Osteocyte (in vitro differentiated cells): ENCODE measurements around the gene GYG2. TPM values are rescaled to one million over a fixed set of nuclear protein-coding genes. Genes with fewer than 3 reads are reported as not detected.
A peak's percentile ranks its signal among the peaks of the same experiment; 100 is the strongest.

ENCODE experiments used
- DNase-seq: peaks from one replicate; pipeline ENCODE4 v3.0.0; 2021; ENCODE audit warnings: mixed read lengths; ENCODE audit not compliant: unreplicated experiment; ENCODE audit errors: extremely low spot score
- H3K27ac Mint-ChIP-seq: one replicate; pipeline ENCODE4 v1.8.0; 2021; ENCODE audit warnings: mild to moderate bottlenecking, mixed read lengths; ENCODE audit not compliant: unreplicated experiment
- H3K27me3 Mint-ChIP-seq: one replicate; pipeline ENCODE4 v1.8.0; 2021; ENCODE audit warnings: mixed read lengths; ENCODE audit not compliant: unreplicated experiment
- H3K36me3 Mint-ChIP-seq: one replicate; pipeline ENCODE4 v1.8.0; 2021; ENCODE audit warnings: mixed read lengths; ENCODE audit not compliant: unreplicated experiment
- H3K4me1 Mint-ChIP-seq: one replicate; pipeline ENCODE4 v1.8.0; 2021; ENCODE audit warnings: mixed read lengths; ENCODE audit not compliant: unreplicated experiment
- H3K4me3 Mint-ChIP-seq: one replicate; pipeline ENCODE4 v1.8.0; 2021; ENCODE audit warnings: mild to moderate bottlenecking, moderate library complexity, mixed read lengths; ENCODE audit not compliant: unreplicated experiment
- H3K9me3 Mint-ChIP-seq: one replicate; pipeline ENCODE4 v1.8.0; 2021; ENCODE audit warnings: mixed read lengths; ENCODE audit not compliant: unreplicated experiment
- CTCF ChIP-seq: fragments of 200-600 bp; sonication (generic); IDR thresholded peaks from 2 replicates; pipeline ENCODE4 v1.5.0; 2021; ENCODE audit warnings: antibody characterized with exemption, mild to moderate bottlenecking, moderate library complexity
- total RNA-seq: library from RNA; stranded (reverse); gene quantifications from 2 replicates; pipeline ENCODE4 v1.2.1, GENCODE V29; 2021

The GYG2 gene
- total RNA-seq, 1 donor from 2014 or later = 11.8 TPM

- no peak overlapping the region for H3K4me3 Mint-ChIP-seq
- H3K4me1 Mint-ChIP-seq = no peaks in the 10 kb centered on the region
- no peak for DNase-seq
- no peak overlapping the region for H3K27ac Mint-ChIP-seq
- no peaks in the 10 kb centered on the region for H3K27me3 Mint-ChIP-seq
- H3K36me3 Mint-ChIP-seq = peaks cover 3% of the 10 kb centered on the region
- peaks cover 3% of the 10 kb centered on the region for H3K9me3 Mint-ChIP-seq
- no peak for TF ChIP-seq CTCF
These were observed 49.8 kb downstream of the GYG2 start for GRCh38 chrX:2878563-2878962.

GRCh38 chrX:2879670-2880069 lies 50.9 kb downstream of the GYG2 start:
- Mint-ChIP-seq H3K36me3 (no peaks in the 10 kb centered on the region), H3K27me3 (no peaks in the 10 kb centered on the region), H3K4me1 (no peaks in the 10 kb centered on the region), H3K4me3 (no peak overlapping the region), H3K9me3 (no peaks in the 10 kb centered on the region), H3K27ac (no peak overlapping the region)
- no peak for TF ChIP-seq CTCF
- no peak for DNase-seq

GRCh38 chrX:2883770-2884169 lies 55.0 kb downstream of the GYG2 start:
- H3K9me3 Mint-ChIP-seq = no peaks in the 10 kb centered on the region
- H3K4me3 Mint-ChIP-seq = no peak overlapping the region
- TF ChIP-seq CTCF = no peak
- no peaks in the 10 kb centered on the region for H3K36me3 Mint-ChIP-seq
- H3K27me3 Mint-ChIP-seq = no peaks in the 10 kb centered on the region
- no peak for DNase-seq
- no peak overlapping the region for H3K27ac Mint-ChIP-seq
- H3K4me1 Mint-ChIP-seq = peaks cover 2% of the 10 kb centered on the region

GRCh38 chrX:2888309-2888708 lies 59.6 kb downstream of the GYG2 start:
- peaks cover 17% of the 10 kb centered on the region for H3K4me1 Mint-ChIP-seq
- H3K36me3 Mint-ChIP-seq = no peaks in the 10 kb centered on the region
- no peak overlapping the region for H3K27ac Mint-ChIP-seq

GRCh38 chrX:2889045-2889605 lies 60.4 kb downstream of the GYG2 start:
- Mint-ChIP-seq H3K4me3 (peak overlapping the region; percentile 69), H3K4me1 (peaks cover 17% of the 10 kb centered on the region), H3K36me3 (no peaks in the 10 kb centered on the region), H3K9me3 (no peaks in the 10 kb centered on the region), H3K27me3 (no peaks in the 10 kb centered on the region), H3K27ac (peak overlapping the region; percentile 64)
- no peak for TF ChIP-seq CTCF
- no peak for DNase-seq

More at GRCh38 chrX:2888309-2888708, 59.6 kb downstream of the GYG2 start:
- DNase-seq = no peak
- H3K9me3 Mint-ChIP-seq = no peaks in the 10 kb centered on the region
- H3K27me3 Mint-ChIP-seq = no peaks in the 10 kb centered on the region
- TF ChIP-seq CTCF = no peak
- H3K4me3 Mint-ChIP-seq = peak overlapping the region; percentile 69
